Measurements from ENCODE around the gene PHACTR1.

GRCh38 chr6:13304101-13304500 lies 587.5 kb downstream of the PHACTR1 start:
- TF ChIP-seq CTCF (conservative IDR thresholded peaks at IDR 0.05; ENCODE audit: low read depth, low read length) (no peak), EZH2 (IDR thresholded peaks at IDR 0.05; ENCODE audit: borderline replicate concordance, low read depth, low read length, poor library complexity, severe bottlenecking) (no peak)
